ENCODE measurements around the gene ETV3. TPM values are rescaled to one million over a fixed set of nuclear protein-coding genes. Genes with fewer than 3 reads are reported as not detected.

Gene ETV3
- total RNA-seq, 1 donor from 2014 or later = 19.5 TPM

DNA sequence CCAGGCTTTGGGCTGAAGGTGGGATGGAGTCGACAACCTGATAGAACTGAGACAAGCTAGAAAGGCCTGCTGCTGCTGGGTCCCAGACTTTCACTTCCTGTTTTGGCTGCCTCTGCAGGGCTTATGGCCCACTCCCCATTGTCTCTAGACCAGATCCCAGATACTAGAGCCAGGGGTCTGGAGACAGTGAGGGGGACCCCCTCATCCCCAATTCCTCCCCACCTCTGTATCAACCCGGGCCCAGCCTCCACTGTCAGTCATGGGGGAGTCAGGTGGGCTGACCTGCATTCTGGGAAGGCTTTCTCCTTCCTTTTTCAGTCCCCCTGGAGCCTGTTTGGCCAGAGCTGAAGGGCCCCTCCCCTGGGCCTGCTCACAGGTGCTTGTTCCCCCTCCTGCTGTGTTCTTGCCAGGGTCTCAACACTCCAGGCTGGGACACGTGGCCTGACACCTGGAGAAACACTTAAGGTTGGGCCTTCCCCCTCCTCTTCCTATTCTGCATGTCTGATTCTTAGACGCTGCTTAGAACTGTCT is 20.6 kb downstream of the ETV3 start:
- Histone ChIP-seq H4K20me1 (ENCODE audit: low read depth) (no peaks in the 10 kb centered on the region), H3K36me3 (no peaks in the 10 kb centered on the region), H3K9ac (no peak overlapping the region), H3K9me3 (ENCODE audit: low read depth) (no peaks in the 10 kb centered on the region), H3K4me3 (no peak overlapping the region), H3F3A (ENCODE audit: low read depth) (peaks cover 13% of the 10 kb centered on the region), H3K27me3 (peaks cover 5% of the 10 kb centered on the region), H3K4me1 (peaks cover 34% of the 10 kb centered on the region), H2AFZ (replicated peaks) (no peak overlapping the region), H3K79me2 (ENCODE audit: low read depth) (no peaks in the 10 kb centered on the region), H3K27ac (no peak overlapping the region), H3K4me2 (no peak overlapping the region)
- DNase-seq (ENCODE audit: low spot score) = no peak
- Mint-ChIP-seq H3K9me3 (no peaks in the 10 kb centered on the region), H3K4me3 (no peak overlapping the region), H3K27ac (no peak overlapping the region), H3K4me1 (peaks cover 31% of the 10 kb centered on the region), H3K36me3 (peaks cover 2% of the 10 kb centered on the region), H3K27me3 (ENCODE audit: insufficient read depth, low read depth) (peaks cover 10% of the 10 kb centered on the region)
- no peak for TF ChIP-seq EZH2phosphoT487 (IDR thresholded peaks at IDR 0.05)
- TF ChIP-seq, protein P1, sequence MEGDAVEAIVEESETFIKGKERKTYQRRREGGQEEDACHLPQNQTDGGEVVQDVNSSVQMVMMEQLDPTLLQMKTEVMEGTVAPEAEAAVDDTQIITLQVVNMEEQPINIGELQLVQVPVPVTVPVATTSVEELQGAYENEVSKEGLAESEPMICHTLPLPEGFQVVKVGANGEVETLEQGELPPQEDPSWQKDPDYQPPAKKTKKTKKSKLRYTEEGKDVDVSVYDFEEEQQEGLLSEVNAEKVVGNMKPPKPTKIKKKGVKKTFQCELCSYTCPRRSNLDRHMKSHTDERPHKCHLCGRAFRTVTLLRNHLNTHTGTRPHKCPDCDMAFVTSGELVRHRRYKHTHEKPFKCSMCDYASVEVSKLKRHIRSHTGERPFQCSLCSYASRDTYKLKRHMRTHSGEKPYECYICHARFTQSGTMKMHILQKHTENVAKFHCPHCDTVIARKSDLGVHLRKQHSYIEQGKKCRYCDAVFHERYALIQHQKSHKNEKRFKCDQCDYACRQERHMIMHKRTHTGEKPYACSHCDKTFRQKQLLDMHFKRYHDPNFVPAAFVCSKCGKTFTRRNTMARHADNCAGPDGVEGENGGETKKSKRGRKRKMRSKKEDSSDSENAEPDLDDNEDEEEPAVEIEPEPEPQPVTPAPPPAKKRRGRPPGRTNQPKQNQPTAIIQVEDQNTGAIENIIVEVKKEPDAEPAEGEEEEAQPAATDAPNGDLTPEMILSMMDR (IDR thresholded peaks at IDR 0.05) = no peak
- no peak for TF ChIP-seq EZH2 (IDR thresholded peaks at IDR 0.05)

DNA sequence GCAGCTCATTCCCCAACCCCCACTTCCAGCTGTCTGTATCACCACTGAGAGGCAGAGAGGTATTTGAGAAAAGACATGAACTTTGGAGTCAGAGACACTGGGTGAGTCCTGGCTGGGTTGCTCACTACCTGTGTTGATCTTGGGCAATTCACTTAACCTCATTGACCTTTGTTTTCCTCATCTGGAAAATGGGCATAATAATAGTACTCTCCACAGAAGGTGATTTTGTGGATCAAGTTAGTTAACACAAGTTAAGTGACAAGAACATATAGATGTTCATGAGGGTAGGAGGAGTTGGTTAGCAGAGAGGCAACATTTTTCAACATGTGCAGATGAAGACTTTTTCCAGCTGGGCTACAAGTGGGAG is 21.5 kb downstream of the ETV3 start:
- Histone ChIP-seq H3K9me3 (ENCODE audit: low read depth) (no peaks in the 10 kb centered on the region), H3K36me3 (no peaks in the 10 kb centered on the region), H3K4me3 (no peak overlapping the region), H3K27ac (no peak overlapping the region), H3K4me2 (no peak overlapping the region), H3K27me3 (peaks cover 13% of the 10 kb centered on the region), H4K20me1 (ENCODE audit: low read depth) (no peaks in the 10 kb centered on the region), H3K4me1 (peaks cover 42% of the 10 kb centered on the region), H3K79me2 (ENCODE audit: low read depth) (no peaks in the 10 kb centered on the region), H2AFZ (replicated peaks) (no peak overlapping the region), H3K9ac (no peak overlapping the region), H3F3A (ENCODE audit: low read depth) (peaks cover 19% of the 10 kb centered on the region)
- DNase-seq (ENCODE audit: low spot score) = no peak
- Mint-ChIP-seq H3K9me3 (no peaks in the 10 kb centered on the region), H3K36me3 (no peaks in the 10 kb centered on the region), H3K4me1 (peaks cover 36% of the 10 kb centered on the region), H3K27me3 (ENCODE audit: insufficient read depth, low read depth) (peaks cover 13% of the 10 kb centered on the region), H3K27ac (no peak overlapping the region), H3K4me3 (no peak overlapping the region)
- no peak for TF ChIP-seq EZH2phosphoT487 (IDR thresholded peaks at IDR 0.05)
- TF ChIP-seq EZH2 (IDR thresholded peaks at IDR 0.05) = no peak

DNA sequence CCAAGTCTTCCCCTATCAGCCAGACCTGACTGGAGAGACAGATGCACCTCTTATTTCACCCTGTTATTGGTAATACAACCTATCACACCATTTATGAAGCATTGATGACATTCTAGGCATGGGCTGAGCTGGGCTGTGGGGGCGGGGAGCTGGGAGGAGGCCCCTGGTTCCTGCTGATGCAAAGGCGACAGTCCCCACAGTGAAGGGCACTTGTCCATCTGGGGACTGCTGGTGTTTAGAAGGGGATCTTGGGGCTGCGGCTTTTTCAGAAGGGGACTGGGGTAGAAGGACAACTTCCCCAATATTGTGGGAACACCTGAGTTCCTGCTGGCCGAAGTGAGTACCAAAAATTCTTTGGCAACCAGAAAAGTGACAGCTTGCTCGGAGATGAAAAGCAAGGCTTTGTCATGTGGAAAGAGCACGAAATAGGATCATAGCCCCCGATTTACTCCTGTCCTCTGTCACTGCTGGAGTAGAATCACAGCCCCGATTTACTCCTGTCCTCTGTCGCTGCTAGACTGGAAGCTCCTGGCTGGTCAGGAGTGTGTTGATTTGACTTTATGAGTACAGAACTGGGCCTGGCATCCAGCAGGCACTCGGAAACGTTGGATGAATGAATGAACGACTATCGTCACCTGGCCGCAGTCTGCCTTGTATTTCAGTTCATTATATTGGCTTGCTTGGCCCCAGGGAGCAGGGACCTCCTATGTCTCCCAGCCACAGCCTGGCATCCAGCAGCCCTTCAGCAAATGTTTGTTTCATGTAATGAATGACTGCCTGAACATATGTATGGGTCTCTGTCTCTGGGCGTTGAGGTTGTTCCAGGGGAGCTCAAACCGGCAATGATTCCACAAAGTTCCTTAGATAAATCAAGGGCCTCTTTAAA is 22.1 kb downstream of the ETV3 start:
- Histone ChIP-seq H3K79me2 (ENCODE audit: low read depth) (no peaks in the 10 kb centered on the region), H2AFZ (replicated peaks) (no peak overlapping the region), H3K4me3 (no peak overlapping the region), H4K20me1 (ENCODE audit: low read depth) (no peaks in the 10 kb centered on the region), H3K27ac (no peak overlapping the region), H3F3A (ENCODE audit: low read depth) (peaks cover 19% of the 10 kb centered on the region), H3K9me3 (ENCODE audit: low read depth) (no peaks in the 10 kb centered on the region), H3K4me2 (peak overlapping the region; percentile 55), H3K4me1 (peaks cover 47% of the 10 kb centered on the region), H3K36me3 (no peaks in the 10 kb centered on the region), H3K27me3 (peaks cover 20% of the 10 kb centered on the region), H3K9ac (no peak overlapping the region)
- H3K36me3 Mint-ChIP-seq = no peaks in the 10 kb centered on the region
- H3K4me1 Mint-ChIP-seq = peaks cover 42% of the 10 kb centered on the region
- no peaks in the 10 kb centered on the region for H3K9me3 Mint-ChIP-seq
- H3K27me3 Mint-ChIP-seq (ENCODE audit: insufficient read depth, low read depth) = peaks cover 15% of the 10 kb centered on the region
- no peak for TF ChIP-seq EZH2 (IDR thresholded peaks at IDR 0.05)
- TF ChIP-seq, protein P1 (IDR thresholded peaks at IDR 0.05) = no peak
- no peak for TF ChIP-seq EZH2phosphoT487 (IDR thresholded peaks at IDR 0.05)
- DNase-seq (ENCODE audit: low spot score) = no peak
- peak overlapping the region; percentile 37 for H3K27ac Mint-ChIP-seq
- H3K4me3 Mint-ChIP-seq = no peak overlapping the region

DNA sequence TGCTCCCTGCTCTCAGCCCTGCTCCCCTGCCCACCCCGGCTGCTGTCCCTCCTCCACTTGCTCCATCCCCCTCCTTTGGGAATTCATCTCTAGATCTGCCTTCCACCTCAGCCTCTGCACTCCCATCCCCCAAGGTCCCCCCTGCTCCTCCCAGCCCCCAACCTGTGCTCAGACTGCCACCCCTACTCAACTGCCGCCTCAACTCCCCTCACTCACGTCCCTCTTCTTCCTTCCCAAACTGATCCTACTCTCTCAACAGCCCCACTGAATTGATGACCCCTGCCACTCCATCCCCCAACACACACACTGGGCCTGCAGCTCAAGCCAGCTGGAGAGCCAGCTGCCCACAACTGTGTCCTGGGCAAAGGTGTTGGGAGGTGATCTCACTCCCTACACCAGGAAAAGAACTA is 22.8 kb downstream of the ETV3 start:
- peaks cover 22% of the 10 kb centered on the region for H3K27me3 ChIP-seq
- TF ChIP-seq EZH2phosphoT487 (IDR thresholded peaks at IDR 0.05) (no peak), EZH2 (IDR thresholded peaks at IDR 0.05) (no peak)
- TF ChIP-seq, protein P1 (IDR thresholded peaks at IDR 0.05) = no peak
- peak overlapping the region; percentile 55 for H3K4me2 ChIP-seq
- no peaks in the 10 kb centered on the region for H3K9me3 Mint-ChIP-seq
- H3K4me1 Mint-ChIP-seq = peaks cover 46% of the 10 kb centered on the region
- peaks cover 19% of the 10 kb centered on the region for H3F3A ChIP-seq (ENCODE audit: low read depth)
- H3K27ac Mint-ChIP-seq = peak overlapping the region; percentile 74
- no peaks in the 10 kb centered on the region for H3K36me3 Mint-ChIP-seq
- no peak overlapping the region for H3K27ac ChIP-seq
- H3K4me3 Mint-ChIP-seq = no peak overlapping the region
- H3K9ac ChIP-seq = no peak overlapping the region
- H3K36me3 ChIP-seq = no peaks in the 10 kb centered on the region
- DNase-seq (ENCODE audit: low spot score) = no peak
- no peak overlapping the region for H3K4me3 ChIP-seq
- peaks cover 47% of the 10 kb centered on the region for H3K4me1 ChIP-seq
- no peaks in the 10 kb centered on the region for H3K9me3 ChIP-seq (ENCODE audit: low read depth)
- no peak overlapping the region for H2AFZ ChIP-seq (replicated peaks)
- H3K79me2 ChIP-seq (ENCODE audit: low read depth) = no peaks in the 10 kb centered on the region
- no peaks in the 10 kb centered on the region for H4K20me1 ChIP-seq (ENCODE audit: low read depth)
- H3K27me3 Mint-ChIP-seq (ENCODE audit: insufficient read depth, low read depth) = peaks cover 18% of the 10 kb centered on the region
